22Rv1 (cell line): ENCODE measurements around the gene NMT1.

ENCODE experiments used
- CTCF ChIP-seq: fragments of 450-650 bp; IDR thresholded peaks from 2 replicates; pipeline ENCODE4 v1.5.1; 2017; ENCODE audit warnings: mild to moderate bottlenecking
- ZFX ChIP-seq: fragments of 450-650 bp; IDR thresholded peaks from 2 replicates; pipeline ENCODE4 v1.6.1; 2017; ENCODE audit warnings: antibody characterized with exemption, borderline replicate concordance

DNA sequence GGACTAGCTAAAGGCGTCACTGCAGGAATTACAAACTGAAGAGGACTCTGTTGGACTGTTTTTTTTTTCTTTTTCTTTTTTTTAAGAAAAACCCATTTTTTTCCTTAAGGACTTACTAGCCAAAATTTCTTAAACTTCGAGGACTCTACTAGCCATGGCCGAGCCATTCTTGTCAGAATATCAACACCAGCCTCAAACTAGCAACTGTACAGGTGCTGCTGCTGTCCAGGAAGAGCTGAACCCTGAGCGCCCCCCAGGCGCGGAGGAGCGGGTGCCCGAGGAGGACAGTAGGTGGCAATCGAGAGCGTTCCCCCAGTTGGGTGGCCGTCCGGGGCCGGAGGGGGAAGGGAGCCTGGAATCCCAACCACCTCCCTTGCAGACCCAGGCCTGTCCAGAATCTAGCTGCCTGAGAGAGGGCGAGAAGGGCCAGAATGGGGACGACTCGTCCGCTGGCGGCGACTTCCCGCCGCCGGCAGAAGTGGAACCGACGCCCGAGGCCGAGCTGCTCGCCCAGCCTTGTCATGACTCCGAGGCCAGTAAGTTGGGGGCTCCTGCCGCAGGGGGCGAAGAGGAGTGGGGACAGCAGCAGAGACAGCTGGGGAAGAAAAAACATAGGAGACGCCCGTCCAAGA, 88.0 kb downstream of the NMT1 start:
- TF ChIP-seq CTCF (peak; percentile 86), ZFX (no peak)
